HUDEP-2 (cell line): Measurements from ENCODE around the gene MAGI2.

Experiments
- DNase-seq, 76 experiments: peaks; one replicate each; lab custom pipeline; 2025; ENCODE audit not compliant: unreplicated experiment in 76 of 76; lab: John Stamatoyannopoulos, UW

Gene MAGI2

GRCh38 chr7:78218876-78219275, 1234.6 kb downstream of the MAGI2 start:
- no peak for DNase-seq

- DNase-seq: no peak
Measured at GRCh38 chr7:78218051-78218450, 1235.4 kb downstream of the MAGI2 start.

DNA sequence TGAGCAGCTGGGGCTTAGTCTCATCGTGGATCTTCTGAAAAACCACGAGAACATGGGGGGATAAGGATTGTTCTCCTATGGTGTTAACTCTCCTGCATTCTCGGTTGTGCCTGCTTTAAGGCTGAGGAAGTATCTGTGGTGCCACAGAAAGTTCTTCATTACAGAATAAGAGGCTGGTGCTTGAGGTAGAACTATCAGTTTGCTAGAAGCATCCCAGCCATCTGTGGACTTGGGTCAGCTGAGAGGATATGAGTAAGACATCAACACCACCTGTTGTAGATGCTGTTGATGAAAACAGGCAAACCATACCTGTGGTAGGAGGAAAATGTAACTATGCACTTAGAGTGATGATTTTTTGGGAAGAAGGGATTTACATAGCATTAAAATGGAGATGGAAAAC, 1238.3 kb downstream of the MAGI2 start:
- DNase-seq: no peak

DNA sequence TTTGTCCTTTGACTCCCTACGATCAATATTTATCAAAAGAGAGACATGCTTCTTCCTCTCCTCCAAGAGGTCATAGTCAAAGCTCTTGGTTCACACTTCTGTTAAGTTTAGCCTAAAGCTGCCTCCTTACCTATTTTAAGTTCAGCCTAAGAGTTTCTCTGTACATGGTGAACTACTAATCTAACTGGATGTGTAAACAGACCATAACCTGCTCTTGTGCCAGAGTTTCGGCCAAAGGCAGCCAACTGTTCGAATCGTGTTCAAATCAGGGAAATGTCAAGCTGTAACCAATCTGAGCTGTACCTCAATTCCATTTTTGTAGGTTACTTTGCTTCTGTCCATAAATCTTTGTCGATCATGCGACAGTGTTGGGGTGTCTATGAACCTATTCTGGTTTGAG, 1240.1 kb downstream of the MAGI2 start:
- DNase-seq: no peak

- DNase-seq: no peak
Measured at GRCh38 chr7:78212476-78213060, 1240.9 kb downstream of the MAGI2 start.

DNA sequence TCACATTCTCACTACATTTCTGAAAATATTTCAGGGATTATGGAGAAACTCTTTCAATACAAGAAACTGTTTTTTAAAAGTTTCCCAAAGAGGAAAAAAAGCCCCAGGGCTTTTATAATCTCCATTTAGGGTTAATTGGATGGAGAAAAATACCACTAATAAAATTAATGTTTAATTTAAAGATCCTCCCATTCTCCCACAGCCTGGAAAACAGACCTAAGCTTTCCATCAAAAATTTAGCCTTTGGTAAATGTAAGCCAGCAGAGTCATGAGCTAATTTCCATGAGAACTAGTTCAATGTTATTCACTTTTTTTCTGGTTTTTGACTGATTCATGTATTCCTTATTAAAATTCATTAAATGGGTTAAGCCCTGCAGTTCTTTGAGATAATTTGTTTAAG, 1246.2 kb downstream of the MAGI2 start:
- DNase-seq: no peak

GRCh38 chr7:78206769-78207168, 1246.7 kb downstream of the MAGI2 start:
- DNase-seq: no peak

DNA sequence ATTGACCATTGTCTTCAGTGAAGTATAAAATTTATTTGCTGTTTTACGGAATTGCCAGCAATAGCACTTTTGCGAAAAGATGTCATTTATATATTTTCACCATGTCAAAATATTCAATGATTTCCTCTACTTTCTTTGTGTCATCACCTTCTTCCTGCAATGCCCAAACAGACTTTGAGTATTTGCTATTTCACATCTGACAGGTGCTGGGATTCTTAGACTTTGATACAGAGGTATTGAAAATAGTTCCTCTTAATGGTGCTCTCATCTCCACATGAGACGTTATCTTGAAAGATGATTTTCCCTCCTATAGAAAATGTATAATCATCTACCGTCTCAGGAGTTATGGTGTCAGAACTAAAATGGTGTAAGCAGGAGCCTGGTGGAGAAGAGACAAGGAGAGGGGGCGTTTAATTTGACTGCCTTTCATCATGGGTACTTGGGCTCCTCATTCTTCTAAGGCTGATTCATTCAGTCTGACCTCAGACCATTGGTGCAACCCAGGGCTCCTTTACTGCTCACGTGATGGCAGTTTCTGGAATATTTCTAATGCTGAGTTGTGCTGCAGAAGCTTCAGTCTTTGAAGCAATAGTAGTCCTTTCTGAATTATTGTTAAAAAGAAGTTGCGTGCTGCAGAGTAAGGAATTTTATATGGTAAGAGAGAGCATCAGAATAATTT, 1250.3 kb downstream of the MAGI2 start:
- no peak for DNase-seq

GRCh38 chr7:78198756-78199155, 1254.7 kb downstream of the MAGI2 start:
- DNase-seq: no peak

DNA sequence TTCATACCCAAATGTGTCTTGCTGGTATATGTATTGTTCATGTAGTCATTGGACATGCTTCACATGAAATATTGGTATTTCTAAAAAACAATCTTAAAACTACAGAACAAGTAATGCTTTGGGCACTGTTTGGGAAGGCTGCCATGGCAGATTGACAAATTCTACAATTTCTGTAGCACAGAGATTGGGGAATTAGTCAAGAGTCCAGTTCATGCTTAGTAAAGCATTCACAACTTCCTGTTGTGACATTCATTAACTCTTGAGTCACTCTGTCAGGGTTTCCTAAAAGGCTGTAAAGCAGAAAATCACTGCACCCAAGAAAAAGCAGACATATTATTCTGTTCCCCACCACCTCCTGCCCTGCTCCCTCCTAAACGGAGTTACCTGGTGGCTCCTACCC, 1256.0 kb downstream of the MAGI2 start:
- DNase-seq: no peak

GRCh38 chr7:78195281-78195680, 1258.2 kb downstream of the MAGI2 start:
- no peak for DNase-seq

DNA sequence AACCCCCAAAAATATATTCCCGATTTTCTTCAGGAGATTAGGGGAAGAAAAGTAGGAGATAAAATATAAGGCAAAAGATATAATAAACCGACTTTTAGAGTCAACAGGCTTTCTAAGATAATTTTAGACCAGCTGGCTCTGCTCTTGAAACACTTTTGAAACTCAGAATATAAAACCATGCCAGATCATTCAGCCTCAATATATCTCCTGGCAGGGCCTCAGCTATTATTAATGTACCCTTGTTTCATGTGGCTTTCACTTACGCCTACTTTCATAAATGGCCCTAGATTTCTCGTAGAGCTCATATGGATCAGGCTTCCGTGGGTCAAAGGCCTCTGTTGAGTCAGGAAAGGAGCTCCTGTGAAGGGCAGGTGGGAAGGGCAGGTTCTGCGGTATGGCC, 1258.9 kb downstream of the MAGI2 start:
- DNase-seq: no peak

GRCh38 chr7:78191475-78192079, 1261.9 kb downstream of the MAGI2 start:
- no peak for DNase-seq

- DNase-seq: no peak
Measured at GRCh38 chr7:78189762-78190161, 1263.7 kb downstream of the MAGI2 start.

DNA sequence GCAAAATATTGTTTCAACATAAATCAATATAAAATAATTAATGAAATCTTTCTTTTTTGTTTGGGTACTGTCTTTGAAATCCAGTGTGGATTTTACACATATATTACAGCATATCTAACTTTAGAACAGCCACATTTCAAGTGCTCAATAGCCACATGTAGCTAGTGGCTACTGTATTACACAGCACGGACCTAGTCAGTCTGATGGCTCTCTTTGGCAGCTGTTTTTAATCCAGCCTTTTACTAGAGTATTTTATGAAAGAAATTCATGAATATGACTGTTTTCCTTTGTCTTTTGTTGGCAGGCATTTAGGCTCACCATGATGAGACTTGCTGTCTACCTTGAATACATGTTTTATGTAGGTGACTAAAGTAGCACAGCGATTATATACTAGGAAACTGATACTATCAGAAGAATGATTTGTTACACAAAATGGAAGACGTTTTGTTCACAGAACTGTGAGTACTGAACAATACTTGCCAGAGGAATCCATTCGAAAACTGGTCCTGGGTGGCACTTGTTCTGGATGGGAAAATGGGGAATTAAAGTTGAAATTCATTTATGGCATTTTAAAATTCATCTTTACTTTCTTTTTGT, 1268.2 kb downstream of the MAGI2 start:
- no peak for DNase-seq

- no peak for DNase-seq
Measured at GRCh38 chr7:78184299-78184698, 1269.2 kb downstream of the MAGI2 start.

DNA sequence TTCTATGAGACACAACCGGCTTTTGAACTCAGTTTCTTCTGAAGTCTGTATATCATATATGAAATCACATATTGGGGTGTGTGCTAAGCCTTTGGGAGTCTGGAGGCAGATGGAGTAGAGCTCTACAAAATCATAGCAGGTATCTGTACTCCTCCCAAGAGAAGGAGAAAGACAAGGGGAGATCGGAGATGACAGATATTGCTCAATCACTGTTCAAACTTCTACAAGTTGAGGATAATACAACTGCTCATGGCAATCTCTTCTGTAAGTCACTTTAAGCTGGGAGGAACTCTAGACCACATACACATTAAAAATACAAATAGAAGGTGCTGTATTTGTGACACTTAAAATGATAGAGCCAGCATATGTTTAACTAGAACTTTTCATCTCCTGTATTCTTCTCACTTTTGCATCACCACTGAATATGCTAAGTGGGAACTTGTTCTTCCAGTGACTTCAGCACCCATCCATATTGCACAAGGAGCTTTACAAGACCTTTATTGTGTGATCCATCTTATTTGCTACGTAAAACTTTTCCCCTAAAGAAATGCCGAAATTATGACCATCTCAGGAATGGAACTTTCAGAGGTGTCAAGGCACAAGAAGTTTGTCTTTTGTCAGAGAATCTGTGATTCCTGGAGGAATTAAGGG, 1273.5 kb downstream of the MAGI2 start:
- DNase-seq: no peak

- DNase-seq: no peak
Measured at GRCh38 chr7:78179211-78179610, 1274.3 kb downstream of the MAGI2 start.

DNA sequence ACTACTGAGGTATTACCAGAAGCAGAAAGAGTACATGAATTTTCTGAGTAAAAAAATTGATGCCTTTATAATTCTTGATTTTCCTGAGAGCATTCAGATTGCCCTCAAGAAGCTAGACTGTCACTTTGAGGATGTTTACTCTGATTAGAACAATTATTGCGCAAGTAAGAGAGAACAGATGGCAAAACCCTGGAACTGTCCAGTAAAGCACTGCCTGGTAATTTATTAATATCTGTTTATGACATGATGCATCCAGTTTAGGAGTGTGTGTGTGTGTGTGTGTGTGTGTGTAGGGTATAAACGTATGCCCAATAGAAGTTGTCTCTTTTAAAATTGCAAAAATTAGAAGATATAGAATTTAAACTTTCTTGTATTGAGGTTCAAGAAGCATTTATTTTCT, 1275.1 kb downstream of the MAGI2 start:
- no peak for DNase-seq

DNA sequence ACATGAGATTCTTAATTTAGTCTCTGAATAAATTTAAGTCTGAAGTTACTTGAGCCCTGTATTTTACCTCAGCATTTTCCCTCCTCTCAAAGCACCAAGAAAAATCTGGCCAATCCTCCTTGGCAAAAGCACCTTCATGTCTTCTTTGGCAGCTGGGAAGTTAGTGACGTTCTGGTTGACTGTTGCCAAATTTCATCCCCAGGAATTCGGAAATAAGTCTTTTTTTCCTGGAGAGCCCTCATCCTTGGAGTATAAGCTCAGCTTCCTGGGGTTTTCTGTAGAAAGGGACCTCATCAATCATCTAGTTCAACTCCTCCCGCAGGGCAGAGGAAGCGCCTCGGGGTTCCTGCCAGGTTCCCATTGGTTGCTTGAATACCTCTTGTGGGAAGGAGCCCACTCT, 1277.3 kb downstream of the MAGI2 start:
- no peak for DNase-seq

DNA sequence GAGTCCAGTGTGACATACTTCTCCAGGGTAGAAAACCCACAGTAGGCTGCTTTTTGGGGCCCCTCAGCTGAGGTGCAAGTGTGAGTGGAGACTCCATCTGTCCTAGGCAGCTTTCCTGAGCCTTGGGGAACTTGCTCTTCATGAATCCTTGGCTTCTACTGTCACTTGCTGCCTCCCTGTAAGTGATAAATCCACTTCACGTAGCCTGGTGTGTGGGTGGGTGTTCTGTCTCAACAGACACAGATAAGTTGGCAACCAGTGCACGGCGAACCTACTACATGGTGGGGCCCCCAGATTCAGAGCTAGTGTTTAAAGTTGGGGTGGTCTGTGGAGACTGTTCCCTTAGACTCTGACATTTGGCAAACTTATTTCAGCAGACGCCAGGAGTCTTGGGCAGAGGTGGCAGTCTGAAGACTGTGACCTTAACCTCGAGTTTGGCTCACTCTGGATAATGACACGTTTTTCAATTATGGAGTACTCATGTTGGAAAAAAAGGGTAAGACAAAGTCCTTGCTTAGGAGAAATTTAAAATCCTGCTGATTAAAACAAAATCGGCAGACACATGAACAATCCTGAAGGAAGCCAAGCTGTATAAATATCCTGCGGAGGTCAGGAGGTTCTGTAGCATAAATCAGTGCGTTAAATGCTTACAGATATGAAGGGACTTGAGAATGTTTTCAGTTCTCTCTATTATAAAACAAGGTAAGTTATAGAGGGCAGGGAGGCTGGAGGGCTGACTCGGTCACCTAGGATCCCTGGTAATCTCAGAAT, 1278.0 kb downstream of the MAGI2 start:
- no peak for DNase-seq
